SK-N-SH (cell line): ENCODE measurements around the gene LYZL6.

Source experiments
- CTCF ChIP-seq: fragments of 200-600 bp; sonication (generic); IDR thresholded peaks from 2 replicates; pipeline ENCODE4 v1.6.1; 2017; ENCODE audit warnings: antibody characterized with exemption, mild to moderate bottlenecking, moderate library complexity
- EP300 ChIP-seq, 2 experiments: IDR thresholded peaks; 2 replicates each; pipeline versions ENCODE4 v1.4.0 to v1.6.1; 2012; ENCODE audit warnings: borderline replicate concordance in 1 of 2, low read depth in 1 of 2, low read length in 1 of 2
- EZH2phosphoT487 ChIP-seq: fragments of 200-600 bp; sonication (generic); IDR thresholded peaks from 2 replicates; pipeline ENCODE4 v1.6.1; 2017; ENCODE audit warnings: low read depth, mixed run types, mild to moderate bottlenecking, antibody characterized with exemption, moderate library complexity, borderline replicate concordance
- JUND ChIP-seq: IDR thresholded peaks from 2 replicates; pipeline ENCODE4 v1.4.0; 2012
- POLR2AphosphoS5 ChIP-seq: IDR thresholded peaks from 2 replicates; pipeline ENCODE4 v1.6.1; 2012; ENCODE audit warnings: low read depth, low read length
- REST ChIP-seq: IDR thresholded peaks from 2 replicates; pipeline ENCODE4 v1.6.1; 2012; ENCODE audit warnings: mild to moderate bottlenecking, low read depth, low read length, moderate library complexity
- TAF1 ChIP-seq: IDR thresholded peaks from 2 replicates; pipeline ENCODE4 v1.6.1; 2012; ENCODE audit warnings: low read depth, mild to moderate bottlenecking, low read length, moderate library complexity, borderline replicate concordance

GRCh38 chr17:35942588-35943186 is 826 bp downstream of the LYZL6 start:
- TF ChIP-seq REST: no peak
- no peak for TF ChIP-seq CTCF
- TF ChIP-seq JUND: no peak
- TF ChIP-seq EP300 (IDR thresholded peaks at IDR 0.05; ENCODE audit: borderline replicate concordance in 1 of 2, low read depth in 1 of 2, low read length in 1 of 2): no peak
- TF ChIP-seq TAF1: no peak
- no peak for TF ChIP-seq POLR2AphosphoS5
- no peak for TF ChIP-seq EZH2phosphoT487
